HG03135 (cell line): ENCODE results near the gene KDM4F.

Experiments used
- ATAC-seq: cut with Tn5 transposase; IDR thresholded peaks from one replicate; pipeline ENCODE4 v1.9.1; 2021; ENCODE audit warnings: mild to moderate bottlenecking, moderate library complexity; ENCODE audit not compliant: unreplicated experiment

The KDM4F gene

DNA sequence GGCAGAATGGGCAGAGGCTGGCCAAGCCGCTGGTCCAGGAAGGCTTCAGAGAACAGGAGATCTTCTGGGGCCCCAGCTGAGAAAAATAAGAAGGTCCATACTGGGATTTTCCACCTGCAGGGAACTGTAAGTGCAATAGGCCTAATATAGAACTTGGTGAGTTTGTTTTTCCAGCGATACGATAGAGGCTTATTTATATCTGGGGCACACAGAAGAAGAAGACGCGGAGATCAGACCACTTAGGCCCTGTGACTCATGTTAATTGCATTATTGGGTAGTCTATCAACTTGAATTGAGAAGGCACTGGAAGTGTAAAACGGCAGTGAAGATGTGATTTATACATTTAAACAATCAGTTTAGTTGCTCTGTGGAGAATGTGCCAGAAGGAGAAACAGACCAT, 9.8 kb downstream of the KDM4F start:
- no peak for ATAC-seq

DNA sequence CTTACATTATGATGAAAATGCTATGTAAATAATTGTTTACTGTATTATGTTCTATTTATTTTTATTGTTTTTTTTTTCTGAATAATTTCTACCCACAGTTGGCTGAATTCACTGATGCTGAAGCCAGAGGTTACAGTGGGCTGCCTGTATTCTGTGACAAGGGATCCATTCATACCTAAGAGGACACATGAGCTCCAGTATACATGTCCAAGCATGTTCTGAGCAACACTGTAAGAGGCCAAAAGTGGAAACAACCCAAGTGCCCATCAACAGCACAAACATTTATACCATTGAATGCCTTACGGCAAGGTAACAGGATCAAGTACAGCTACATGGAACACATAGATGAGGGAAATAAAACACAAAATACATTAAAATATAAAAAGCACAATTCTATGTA, 16.1 kb downstream of the KDM4F start:
- ATAC-seq: no peak

DNA sequence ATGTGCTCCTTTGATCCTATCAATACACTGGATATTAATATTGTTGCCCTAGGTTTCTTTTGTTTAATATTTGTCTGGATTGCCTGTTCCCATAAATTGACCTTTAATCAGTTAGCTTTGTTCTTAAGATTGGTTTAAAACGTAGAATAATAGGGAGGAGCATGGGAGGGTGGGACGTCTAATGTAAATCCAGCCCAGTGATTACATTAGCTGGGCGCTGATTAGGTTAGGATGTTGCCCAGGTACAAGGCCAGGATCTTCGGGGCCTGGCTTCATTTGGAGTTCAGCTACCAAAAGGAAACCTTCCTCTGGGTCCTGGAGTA, 17.5 kb downstream of the KDM4F start, which contains the start of gene SRSF8:
TSS of gene SRSF8 (plus strand) at position 204 of the 323 bp plus-strand sequence. CDS start 308 bp downstream, outside the sequence.
- peak; percentile 34 for ATAC-seq

DNA sequence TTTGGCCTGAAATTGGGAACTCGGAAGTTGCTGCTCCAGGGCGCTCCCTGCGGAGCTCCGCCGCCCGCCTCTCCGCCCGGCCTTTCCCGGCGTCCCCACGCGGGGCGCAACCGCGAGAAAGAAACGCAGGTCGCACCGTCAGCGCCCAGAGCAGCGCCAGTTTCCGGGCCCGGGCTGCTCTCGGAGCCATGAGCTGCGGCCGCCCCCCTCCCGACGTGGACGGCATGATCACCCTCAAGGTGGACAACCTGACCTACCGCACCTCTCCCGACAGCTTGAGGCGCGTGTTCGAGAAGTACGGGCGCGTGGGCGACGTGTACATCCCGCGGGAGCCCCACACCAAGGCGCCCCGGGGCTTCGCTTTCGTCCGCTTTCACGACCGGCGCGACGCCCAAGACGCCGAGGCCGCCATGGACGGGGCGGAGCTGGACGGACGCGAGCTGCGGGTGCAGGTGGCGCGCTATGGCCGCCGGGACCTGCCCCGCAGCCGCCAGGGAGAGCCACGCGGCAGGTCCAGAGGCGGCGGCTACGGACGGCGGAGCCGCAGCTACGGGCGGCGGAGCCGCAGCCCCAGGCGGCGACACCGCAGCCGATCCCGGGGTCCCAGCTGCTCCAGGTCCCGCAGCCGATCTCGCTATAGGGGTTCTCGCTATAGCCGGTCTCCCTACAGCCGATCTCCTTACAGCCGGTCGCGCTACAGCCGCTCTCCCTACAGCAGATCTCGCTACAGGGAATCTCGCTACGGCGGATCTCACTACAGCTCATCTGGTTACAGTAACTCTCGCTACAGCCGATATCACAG, 18.0 kb downstream of the KDM4F start:
- ATAC-seq: peak; percentile 68

DNA sequence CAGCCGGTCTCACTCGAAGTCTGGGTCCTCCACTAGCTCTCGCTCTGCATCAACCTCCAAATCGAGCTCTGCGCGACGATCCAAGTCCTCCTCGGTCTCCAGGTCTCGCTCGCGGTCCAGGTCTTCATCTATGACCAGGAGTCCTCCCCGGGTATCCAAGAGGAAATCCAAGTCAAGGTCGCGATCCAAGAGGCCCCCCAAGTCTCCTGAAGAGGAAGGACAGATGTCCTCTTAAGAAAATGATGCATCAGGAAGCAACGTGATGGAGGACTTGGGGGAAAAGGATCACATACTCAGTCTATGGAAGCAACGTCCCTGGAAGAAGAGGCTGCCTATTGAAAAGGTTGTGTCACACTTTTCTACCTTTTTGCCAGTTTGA, 18.6 kb downstream of the KDM4F start:
- ATAC-seq: no peak

DNA sequence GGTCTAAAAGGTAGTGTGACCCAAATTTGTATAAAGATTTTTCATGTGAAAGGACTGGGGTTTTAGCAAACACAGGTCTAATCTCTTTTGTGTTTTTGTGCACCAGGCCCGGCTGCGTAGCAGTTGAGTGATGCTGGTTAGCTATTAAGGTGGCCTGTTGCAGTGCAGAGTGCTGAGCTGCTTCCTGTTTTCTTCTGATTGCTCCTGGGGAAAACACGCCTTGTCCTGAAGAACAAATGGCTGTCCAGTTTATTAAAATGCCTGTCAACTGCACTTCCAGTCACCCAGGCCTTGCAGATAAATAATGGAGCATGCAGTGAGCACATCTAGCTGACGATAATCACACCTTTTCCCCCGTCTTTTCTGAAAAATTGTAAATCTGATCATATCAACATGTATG, 19.3 kb downstream of the KDM4F start:
- peak; percentile 64 for ATAC-seq

DNA sequence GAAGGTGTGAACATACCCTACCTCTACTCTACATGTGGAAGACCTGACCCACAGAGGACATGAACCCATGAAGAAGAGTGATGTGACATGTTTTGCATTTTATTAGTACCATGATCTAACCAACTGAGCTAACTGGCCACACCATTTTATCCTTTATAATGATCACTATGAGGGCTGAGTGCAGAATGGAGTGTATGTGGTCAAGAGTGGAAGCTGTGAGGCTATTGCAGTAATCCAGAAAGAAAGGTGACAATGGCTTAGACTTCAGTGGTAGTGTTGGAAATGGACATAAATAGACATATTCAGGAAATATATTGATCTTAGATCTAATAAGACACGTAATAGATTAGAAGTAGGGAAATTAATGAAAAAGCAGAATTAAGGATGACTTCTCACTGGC, 21.2 kb downstream of the KDM4F start:
- no peak for ATAC-seq

DNA sequence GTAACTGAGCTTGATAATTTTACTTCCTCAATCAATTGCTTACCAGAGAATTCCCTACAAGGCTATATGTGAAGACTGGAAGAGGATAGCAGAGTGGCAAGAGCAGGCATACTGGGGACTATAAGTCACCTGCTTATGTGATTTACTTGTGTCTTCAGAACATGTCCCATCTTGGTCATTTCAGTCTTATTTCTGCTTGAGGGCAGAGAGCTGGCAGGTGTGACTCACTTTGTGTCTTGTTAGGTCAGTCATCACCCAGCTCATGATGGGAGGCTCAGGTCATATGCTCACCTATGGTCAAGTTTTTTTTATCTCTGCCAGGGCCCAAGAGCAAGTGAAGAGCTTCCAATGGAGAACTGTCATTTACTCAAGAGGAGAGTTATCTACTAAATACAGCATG, 23.7 kb downstream of the KDM4F start:
- ATAC-seq: no peak

DNA sequence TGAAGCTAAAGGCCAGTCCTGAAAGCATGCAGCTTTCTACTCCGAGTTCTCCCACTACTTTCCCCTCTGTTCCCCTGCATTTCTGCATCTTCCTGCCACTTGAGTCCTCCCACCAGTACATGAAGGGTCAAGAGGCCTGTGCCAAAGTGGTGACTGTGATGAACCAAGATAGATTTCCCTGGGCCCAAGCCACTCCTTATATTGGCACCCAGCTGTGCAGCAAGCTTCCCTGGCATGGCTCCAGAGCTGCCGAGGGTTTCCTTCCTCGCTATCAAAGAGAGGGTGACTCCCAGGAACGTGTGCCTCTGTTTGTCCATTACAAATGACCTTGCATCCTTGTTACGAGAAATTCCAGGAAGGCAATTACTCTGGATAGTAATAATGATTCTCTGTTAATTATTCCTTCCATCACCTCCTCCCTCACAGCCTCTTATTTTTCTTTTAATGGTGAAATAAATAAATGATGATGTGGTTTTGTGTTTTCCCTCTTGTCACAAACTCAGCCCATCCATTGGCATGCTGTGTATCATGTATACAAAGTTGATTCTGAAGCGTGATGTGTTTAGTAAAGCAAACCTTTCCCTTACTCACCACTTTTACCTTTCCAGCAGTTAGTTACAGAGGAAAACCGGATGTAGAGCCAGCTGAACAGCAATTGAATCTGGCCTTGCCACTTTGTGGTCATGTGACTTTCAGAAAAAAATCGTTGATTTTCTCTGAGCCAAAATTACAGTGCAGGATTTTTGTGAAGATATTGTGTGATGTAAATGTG, 25.8 kb downstream of the KDM4F start:
- no peak for ATAC-seq

DNA sequence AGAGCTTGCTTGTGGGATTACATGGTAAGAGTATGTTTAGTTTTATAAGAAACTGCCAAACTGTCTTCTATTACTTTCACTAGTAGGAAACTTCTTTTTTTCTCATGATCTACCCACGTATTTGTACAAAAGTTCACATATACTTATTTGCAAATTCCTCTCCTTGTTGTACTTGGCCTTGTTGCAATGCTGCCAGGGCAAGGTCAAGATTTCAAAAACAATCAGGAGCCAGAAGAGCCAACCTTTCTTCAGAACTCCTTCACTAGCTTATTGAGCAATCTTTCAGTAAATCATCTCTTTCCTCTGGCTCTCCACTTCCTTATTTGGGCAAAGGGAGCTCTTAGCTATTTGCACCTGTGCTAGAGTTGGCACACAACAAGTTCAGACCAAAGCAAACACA, 27.2 kb downstream of the KDM4F start:
- ATAC-seq: peak; percentile 75

DNA sequence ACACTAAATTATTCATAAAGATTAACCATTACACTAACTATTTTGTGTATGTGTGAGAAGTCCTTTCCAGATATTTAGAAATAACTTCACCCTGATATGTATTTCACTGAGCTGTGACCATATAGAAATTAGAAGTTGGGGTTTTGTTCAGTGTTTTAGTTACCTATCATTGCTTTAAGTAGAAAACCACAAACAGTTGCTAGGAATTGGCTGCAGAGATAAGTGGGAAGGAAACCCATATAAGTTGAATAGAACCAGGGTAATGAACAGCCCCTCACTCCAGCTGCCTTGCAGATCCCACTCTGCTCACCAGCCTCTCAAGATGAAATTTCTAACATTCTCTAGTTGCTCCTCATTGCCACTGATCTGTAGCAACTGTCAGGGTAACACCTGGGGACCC, 27.8 kb downstream of the KDM4F start:
- ATAC-seq: no peak

DNA sequence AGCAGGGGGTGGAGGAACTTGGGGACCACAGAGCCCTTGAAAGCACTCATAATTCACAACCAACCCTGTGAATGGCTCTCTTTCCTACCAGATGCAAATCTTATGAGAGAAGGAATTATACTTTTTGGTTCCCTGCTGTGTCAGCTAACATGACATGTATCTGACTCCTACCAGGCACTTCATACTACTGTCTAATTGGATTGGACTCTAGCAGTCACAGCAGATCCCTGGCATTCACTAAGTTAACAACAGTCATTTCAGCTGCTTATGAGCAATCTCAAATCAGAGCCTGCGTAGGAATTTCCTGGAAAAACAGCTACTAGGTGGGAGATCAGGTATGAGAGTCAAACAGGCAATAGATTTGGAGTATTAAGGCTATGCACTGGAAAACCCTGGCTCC, 29.3 kb downstream of the KDM4F start:
- no peak for ATAC-seq

DNA sequence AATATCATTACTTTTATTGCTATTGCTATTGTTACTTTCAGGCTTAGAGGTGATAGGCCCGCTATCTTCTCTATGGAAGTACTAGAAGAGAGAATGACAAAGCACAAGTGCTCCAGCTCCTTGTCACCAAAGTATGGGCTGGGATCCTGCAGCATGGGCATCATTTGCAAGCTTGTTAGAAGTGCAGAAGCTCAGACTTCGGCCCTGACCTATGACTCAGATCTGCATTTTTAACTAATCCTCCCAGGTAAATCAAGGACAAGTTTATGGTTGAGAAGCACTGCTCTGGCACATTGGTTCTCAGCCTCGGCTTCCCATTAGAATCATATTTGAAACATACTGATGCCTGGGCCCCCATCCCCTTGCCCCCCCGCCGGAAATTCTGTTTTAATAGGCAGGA, 31.8 kb downstream of the KDM4F start:
- ATAC-seq: no peak

DNA sequence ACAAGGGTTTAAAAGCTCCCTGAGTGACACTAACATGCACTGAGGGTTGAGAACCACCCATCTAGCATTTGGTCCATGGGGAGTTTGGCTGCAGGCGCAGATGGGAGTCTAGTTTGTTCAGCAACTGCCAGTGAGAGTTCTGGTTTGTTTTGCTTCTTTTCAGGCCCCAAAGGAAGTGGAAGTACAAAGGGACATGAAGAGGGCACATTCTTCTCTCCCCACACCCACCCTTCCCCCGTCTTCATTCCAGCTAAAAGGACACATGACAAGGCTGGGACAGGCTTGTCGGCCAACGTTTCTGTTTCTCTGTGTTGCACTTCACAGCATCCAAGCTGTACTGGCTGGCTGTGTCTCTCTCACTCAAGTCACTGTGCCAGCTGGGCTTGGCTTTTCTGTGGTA, 32.2 kb downstream of the KDM4F start:
- ATAC-seq: no peak

DNA sequence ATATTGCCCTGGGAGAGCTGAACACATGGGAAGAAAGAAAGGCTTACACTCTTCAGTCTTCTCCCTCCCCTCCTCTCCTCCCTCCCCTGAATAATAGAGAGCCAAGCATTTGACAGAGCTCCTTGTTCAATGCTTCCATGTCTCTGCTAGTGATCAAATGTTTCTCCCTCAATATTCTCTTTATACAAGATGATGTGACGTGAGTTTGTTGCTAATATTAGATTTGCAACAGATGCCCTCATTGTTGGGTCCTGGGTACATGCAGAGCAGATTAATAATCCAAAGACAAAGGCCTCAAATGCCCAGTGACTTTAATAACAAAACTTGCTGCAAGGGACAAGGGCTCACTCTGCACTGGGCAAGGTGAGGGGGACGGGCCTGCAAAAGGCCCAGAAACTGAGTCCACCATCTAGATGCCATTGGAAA, 33.4 kb downstream of the KDM4F start:
- ATAC-seq: no peak

DNA sequence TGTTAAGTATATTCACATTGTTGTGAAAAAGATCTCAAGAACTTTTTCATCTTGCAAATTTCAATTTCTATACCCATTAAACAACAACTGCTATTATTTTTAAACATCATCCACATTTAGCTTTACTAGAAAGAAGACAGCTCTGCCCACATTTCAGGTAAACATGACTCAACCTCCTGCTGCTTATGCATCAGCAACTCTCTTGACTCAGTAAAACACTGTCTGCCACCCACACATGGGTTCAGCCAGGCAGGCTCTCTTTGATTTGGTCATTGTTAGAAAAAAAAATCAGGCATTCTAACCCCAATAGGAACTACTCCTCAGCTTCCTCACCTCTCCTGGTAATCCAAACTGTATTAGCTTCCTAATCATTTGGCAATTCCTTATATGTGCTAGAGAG, 35.3 kb downstream of the KDM4F start:
- ATAC-seq: no peak

DNA sequence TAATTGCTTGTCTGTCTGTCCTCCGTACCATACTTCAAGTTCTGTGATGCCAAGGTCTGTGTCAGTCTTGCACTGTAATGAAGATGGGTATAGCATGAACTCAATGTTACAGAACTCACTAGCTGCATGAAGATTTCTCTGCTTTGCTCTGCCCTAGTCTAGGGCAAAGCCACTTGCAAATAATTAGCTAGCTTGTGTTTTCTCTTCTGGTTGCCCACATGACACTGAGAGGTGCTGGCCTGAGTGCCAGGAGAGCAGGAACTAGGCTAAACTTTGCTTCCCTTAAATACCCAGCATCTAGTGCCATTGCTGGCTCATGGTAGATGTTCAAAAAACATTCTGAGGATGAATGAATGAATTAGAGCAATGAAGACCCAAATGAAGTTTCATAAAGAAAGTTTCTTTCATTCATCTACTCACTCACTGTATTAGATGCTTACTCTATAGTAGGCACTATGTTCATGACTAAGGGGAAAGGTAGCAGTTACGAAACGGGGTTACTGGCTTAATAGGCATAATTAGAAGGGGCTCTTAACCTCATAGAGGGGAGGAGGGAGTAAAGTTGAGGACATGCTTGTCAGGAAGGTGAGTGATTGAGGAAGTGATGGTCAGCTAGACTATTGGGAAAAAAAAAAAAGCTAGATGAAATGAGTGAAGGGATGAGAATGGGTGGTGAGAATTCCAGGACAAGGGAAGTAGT, 36.0 kb downstream of the KDM4F start:
- ATAC-seq: no peak

DNA sequence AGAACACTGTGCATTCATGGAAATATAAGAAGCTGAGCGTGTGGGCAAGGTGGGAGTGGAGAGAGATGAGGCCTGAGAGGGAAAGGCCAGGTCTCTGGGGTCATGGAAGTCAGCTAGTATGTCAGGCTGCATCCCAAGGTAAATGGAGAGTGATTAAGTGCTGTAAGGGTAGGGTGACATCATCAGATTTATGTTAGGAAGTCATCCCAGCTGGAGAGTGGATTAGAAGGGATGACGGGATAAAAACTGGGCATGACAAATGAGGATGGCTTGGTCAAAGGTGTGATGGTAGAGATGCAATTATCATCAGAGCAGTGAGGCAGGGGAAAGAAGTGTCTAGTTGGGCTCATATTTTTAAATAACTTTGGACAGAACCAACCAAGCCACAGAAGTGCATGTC, 36.9 kb downstream of the KDM4F start:
- no peak for ATAC-seq

DNA sequence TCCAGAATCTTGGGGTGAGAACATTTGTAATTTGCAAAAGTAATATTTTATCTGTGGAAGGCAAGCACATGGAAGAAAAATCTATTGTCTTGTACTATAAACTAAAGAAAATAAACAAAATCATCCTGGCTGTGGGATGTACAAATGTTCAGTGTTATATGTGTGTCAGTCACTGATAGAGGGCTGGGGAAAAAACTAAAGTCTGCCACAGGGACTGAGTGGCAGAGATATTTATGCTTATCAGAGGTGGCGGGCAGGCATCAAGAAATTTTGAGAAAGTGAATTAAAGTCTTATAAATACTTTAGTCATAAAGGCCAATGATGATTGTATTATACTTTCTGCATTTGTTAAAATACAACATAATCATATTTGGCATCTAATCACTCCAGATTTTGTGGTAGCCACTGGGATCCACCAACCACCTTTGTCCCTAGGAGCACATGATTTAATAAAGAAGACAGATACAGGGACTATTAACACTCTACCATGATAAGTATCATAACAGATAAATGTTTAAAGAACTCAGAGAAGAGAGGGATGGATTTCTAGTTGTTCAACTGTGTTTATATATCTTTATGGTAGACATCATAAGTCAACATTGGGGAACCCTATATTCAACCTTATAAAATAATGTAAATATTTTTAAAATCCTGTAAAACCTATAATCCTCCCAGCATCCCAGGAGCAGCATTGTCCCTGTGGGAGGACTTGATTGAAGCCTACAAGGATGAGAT, 37.8 kb downstream of the KDM4F start:
- no peak for ATAC-seq

DNA sequence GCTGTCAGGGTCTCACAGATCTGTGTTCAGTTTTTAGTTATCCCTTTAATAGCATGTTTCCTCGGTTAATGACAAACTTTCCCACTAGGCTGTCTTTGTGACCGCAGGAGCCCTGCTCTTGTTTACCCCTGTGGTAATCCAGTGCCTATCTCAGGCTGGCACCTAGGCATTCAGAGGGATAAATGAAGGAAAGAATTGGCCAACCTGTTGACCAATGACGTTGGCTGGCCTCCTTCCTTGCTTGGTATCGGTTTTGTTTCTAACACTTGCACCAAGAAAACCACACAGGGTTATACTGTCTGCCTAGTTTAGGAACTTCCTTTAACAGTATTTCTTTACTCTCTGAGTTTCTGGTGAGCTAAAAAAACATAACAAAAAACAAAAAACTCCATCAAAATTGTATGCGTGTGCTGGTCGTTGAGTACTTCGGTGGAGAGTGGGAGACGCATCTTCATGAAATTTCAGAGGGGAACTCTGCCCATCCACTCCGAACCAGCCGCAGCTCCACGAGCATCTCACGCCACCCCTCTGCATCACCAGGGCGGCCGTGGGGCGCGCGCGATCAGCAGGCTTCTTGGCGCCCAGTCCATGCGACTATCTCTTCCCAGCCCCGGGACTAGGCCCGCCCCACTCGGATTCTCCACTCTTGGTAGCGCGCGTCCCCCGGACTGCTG, 39.9 kb downstream of the KDM4F start:
- peak; percentile 50 for ATAC-seq
